Peyer's patch (tissue), 4 donors: ENCODE results near the gene TMEM117. TPM values are rescaled to one million over a fixed set of nuclear protein-coding genes. Genes with fewer than 3 reads are reported as not detected.

Source experiments
- DNase-seq, 3 donors: peaks; one replicate each; pipeline ENCODE4 v3.0.0-alpha.2; 2017 to 2019
- H3K27ac ChIP-seq, 4 donors: fragments of 200-600 bp; sonication (generic); one replicate each; pipeline ENCODE4 v1.5.1; 2016 to 2019
- H3K27me3 ChIP-seq, 2 donors: fragments of 200-600 bp; sonication (generic); one replicate each; pipeline ENCODE4 v1.5.1; 2019
- H3K36me3 ChIP-seq, 3 donors: fragments of 200-600 bp; sonication (generic); one replicate each; pipeline ENCODE4 v1.5.1; 2016 to 2019
- H3K4me1 ChIP-seq, 4 donors: fragments of 200-600 bp; sonication (generic); one replicate each; pipeline ENCODE4 v1.5.1; 2016 to 2019
- H3K4me3 ChIP-seq, 4 donors: fragments of 200-600 bp; sonication (generic); 1 replicate in 3 of 4; 2 replicates in 1 of 4; pipeline ENCODE4 v1.5.1; 2016 to 2019; ENCODE audit warnings: mild to moderate bottlenecking in 1 of 4
- H3K9me3 ChIP-seq, 4 donors: fragments of 200-600 bp; sonication (generic); one replicate each; pipeline ENCODE4 v1.5.1; 2016 to 2019; ENCODE audit warnings: mild to moderate bottlenecking in 1 of 4
- POLR2A ChIP-seq, 2 donors: fragments of 450-650 bp; IDR thresholded peaks; one replicate each; pipeline ENCODE4 v1.5.1; 2017; ENCODE audit warnings: antibody characterized with exemption in 2 of 2, mild to moderate bottlenecking in 2 of 2, moderate library complexity in 2 of 2
- total RNA-seq, 4 donors: library from RNA; depleted of rRNA; stranded (reverse); fragments of >200 nt; gene quantifications; one replicate each; pipeline ENCODE4 v1.1.0, GENCODE V29; 2016
- TF ChIP-seq, protein P1 (sequence below), 6 experiments: fragments of 450-650 bp in 4 of 6; fragments of 200-600 bp in 2 of 6; sonication (generic) in 1 of 6; IDR thresholded peaks; one replicate each; pipeline ENCODE4 v1.5.1; 2017 to 2019; ENCODE audit warnings: antibody characterized with exemption in 6 of 6, mild to moderate bottlenecking in 3 of 6, moderate library complexity in 1 of 6

TMEM117 gene
- total RNA-seq, 4 donors from 2014 or later: 10.7 to 60.1 (median 51.9) TPM

DNA sequence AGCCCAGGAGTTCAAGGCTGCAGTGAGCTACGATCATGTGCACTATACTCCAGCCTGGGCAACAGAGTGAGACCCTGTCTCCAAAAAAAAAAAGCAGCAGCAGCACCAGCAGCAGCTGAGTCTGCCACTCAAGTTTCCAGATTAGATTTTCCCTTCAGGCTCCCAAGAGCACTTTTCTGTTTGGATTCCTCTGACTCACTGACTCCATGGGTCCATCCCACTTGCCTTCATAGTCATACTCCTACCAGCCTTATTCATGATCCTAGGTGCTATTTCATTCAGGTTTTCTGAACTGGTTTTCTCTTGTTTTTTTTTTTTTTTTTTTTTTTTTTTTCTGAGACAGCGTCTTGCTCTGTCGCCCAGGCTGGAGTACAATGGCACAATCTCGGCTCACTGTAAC lies 23.0 kb upstream of the TMEM117 start:
- no peak for DNase-seq
- Histone ChIP-seq H3K4me1 (no peaks in the 10 kb centered on the region), H3K27me3 (no peaks in the 10 kb centered on the region), H3K36me3 (no peaks in the 10 kb centered on the region), H3K4me3 (no peak overlapping the region), H3K27ac (no peak overlapping the region), H3K9me3 (no peaks in the 10 kb centered on the region)
- no peak for TF ChIP-seq POLR2A (IDR thresholded peaks at IDR 0.05)
- TF ChIP-seq, protein P1, sequence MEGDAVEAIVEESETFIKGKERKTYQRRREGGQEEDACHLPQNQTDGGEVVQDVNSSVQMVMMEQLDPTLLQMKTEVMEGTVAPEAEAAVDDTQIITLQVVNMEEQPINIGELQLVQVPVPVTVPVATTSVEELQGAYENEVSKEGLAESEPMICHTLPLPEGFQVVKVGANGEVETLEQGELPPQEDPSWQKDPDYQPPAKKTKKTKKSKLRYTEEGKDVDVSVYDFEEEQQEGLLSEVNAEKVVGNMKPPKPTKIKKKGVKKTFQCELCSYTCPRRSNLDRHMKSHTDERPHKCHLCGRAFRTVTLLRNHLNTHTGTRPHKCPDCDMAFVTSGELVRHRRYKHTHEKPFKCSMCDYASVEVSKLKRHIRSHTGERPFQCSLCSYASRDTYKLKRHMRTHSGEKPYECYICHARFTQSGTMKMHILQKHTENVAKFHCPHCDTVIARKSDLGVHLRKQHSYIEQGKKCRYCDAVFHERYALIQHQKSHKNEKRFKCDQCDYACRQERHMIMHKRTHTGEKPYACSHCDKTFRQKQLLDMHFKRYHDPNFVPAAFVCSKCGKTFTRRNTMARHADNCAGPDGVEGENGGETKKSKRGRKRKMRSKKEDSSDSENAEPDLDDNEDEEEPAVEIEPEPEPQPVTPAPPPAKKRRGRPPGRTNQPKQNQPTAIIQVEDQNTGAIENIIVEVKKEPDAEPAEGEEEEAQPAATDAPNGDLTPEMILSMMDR (IDR thresholded peaks at IDR 0.05): no peak

DNA sequence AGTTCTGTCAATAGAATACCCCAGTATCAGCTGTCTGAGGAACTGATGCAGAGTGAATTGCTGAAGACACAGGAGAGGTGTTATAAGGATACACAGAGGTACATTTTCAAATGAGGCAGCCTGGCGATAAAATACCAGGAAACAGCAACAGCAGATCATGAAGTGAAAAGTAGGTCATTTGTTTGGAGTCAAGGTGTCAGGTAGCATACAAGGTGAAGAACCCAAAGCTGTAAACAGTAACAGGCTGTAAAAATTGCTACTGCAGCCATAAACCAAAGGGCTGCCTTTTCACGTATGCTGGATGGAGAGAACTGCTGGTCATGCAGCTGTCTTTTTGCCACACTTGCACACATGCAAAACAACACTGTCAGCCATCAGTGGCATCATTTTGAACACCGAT lies 20.5 kb upstream of the TMEM117 start:
- no peak for DNase-seq
- Histone ChIP-seq H3K9me3 (no peaks in the 10 kb centered on the region), H3K27ac (no peak overlapping the region), H3K4me3 (no peak overlapping the region), H3K36me3 (no peaks in the 10 kb centered on the region), H3K4me1 (no peaks in the 10 kb centered on the region), H3K27me3 (no peaks in the 10 kb centered on the region)
- no peak for TF ChIP-seq POLR2A (IDR thresholded peaks at IDR 0.05)
- TF ChIP-seq, protein P1 (IDR thresholded peaks at IDR 0.05): no peak

DNA sequence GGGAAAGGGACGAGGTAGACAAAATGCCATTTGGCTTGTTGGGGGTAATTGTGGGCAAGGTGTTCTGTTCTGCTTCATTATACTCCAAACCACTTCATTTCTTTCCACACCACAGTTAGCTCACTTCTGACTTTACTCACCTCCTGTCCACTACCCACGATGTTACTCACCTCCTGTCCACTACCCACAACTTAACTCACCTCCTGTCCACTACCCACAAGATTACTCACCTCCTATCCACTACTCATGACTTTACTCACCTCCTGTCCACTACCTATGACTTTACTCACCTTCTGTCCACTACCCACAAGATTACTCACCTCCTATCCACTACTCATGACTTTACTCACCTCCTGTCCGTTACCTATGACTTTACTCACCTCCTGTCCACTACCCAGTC lies 19.7 kb upstream of the TMEM117 start:
- H3K9me3 ChIP-seq: no peaks in the 10 kb centered on the region
- no peaks in the 10 kb centered on the region for H3K36me3 ChIP-seq
- no peaks in the 10 kb centered on the region for H3K27me3 ChIP-seq
- H3K27ac ChIP-seq: no peak overlapping the region
- DNase-seq: no peak
- H3K4me3 ChIP-seq: no peak overlapping the region
- TF ChIP-seq, protein P1 (IDR thresholded peaks at IDR 0.05): no peak
- no peak for TF ChIP-seq POLR2A (IDR thresholded peaks at IDR 0.05)
- no peaks in the 10 kb centered on the region for H3K4me1 ChIP-seq

DNA sequence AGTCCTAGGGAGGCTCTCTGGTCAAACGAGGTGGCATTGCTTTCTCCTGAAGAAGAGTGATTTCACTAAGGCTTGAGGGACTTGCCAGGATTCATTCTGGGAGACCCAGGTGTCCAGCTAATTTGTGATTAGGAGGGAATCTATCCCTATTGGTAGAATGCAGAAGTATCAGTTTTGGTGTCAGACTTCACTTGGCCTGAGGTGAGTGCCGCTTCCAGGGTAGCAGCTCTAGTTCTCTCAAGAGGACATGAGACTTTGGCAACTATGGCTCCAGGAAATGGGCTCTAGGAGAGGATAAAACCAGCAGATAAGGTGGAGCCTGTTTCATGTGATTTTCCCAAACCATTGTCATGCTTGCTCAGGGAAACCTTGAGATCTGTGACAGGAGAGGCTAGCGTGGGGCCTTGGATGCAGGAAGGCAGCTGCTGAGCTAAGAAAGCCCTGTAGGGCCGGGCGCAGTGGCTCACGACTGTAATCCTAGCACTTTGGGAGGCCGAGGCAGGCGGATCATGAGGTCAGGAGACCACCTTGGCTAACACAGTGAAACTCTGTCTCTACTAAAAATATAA lies 11.6 kb upstream of the TMEM117 start:
- Histone ChIP-seq H3K9me3 (no peaks in the 10 kb centered on the region), H3K4me3 (no peak overlapping the region), H3K36me3 (no peaks in the 10 kb centered on the region), H3K27ac (no peak overlapping the region), H3K27me3 (no peaks in the 10 kb centered on the region), H3K4me1 (no peaks in the 10 kb centered on the region)
- DNase-seq: no peak
- TF ChIP-seq, protein P1 (IDR thresholded peaks at IDR 0.05): no peak
- no peak for TF ChIP-seq POLR2A (IDR thresholded peaks at IDR 0.05)

DNA sequence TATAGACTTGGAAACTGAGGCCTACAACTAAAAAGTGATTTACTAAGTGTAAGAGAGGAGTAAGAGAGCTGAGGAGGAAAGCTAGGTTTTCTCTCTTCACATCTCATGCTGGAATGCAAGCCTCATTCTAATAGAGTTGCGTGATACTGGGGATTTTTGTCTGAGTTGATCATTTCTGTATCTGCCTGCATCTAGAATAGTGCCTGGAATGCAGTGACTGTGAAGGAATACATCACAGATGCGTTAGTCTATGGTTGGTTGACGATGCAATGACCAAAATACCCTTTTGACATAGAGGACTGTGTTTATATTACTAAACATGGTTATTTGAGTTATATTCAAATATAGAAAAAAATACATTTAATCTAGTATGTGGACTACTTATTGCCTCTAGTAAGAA lies 9.2 kb upstream of the TMEM117 start:
- Histone ChIP-seq H3K27me3 (no peaks in the 10 kb centered on the region), H3K9me3 (no peaks in the 10 kb centered on the region)
- TF ChIP-seq, protein P1 (IDR thresholded peaks at IDR 0.05): no peak
- no peak for TF ChIP-seq POLR2A (IDR thresholded peaks at IDR 0.05)

DNA sequence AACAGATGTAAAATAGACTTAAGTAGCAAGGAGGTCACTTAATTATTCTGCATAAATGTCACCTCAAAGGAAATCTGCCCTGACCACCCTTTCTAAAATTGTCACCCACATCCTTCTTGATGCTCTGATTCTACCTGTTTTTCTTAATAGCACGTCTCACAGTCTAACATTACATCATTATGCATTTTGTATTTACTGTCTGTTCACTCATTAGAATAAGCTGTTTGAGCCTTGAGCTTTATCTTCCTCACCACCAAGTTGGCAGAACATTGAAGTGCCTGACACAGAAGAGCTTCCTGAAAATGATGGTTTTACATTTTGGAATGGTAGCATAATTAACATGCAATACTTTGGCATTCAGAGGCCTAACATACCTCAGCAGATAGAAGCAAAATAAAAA lies 8.8 kb upstream of the TMEM117 start:
- Histone ChIP-seq H3K36me3 (no peaks in the 10 kb centered on the region), H3K27ac (no peak overlapping the region), H3K4me1 (no peaks in the 10 kb centered on the region), H3K9me3 (no peaks in the 10 kb centered on the region), H3K27me3 (no peaks in the 10 kb centered on the region), H3K4me3 (no peak overlapping the region)
- TF ChIP-seq, protein P1 (IDR thresholded peaks at IDR 0.05): no peak
- DNase-seq: no peak

More for the DNA sequence above, 9.2 kb upstream of the TMEM117 start:
- Histone ChIP-seq H3K4me1 (no peaks in the 10 kb centered on the region), H3K36me3 (no peaks in the 10 kb centered on the region), H3K4me3 (no peak overlapping the region), H3K27ac (no peak overlapping the region)
- no peak for DNase-seq
